K562 (cell line): ENCODE results near the gene FTL. TPM values are rescaled to one million over a fixed set of nuclear protein-coding genes. Genes with fewer than 3 reads are reported as not detected.

Source experiments
- ATF7 ChIP-seq: fragments of 450-650 bp; IDR thresholded peaks from 2 replicates; pipeline ENCODE4 v1.7.1; 2014; ENCODE audit warnings: mild to moderate bottlenecking, moderate library complexity
- CHD1 ChIP-seq: fragments of 200-600 bp; sonication (generic); IDR thresholded peaks from one replicate; pipeline ENCODE4 v1.6.1; 2012; ENCODE audit warnings: mild to moderate bottlenecking, moderate library complexity, low read length, inconsistent platforms
- COPS2 ChIP-seq: fragments of 450-650 bp; conservative IDR thresholded peaks from 2 replicates; pipeline ENCODE4 v1.6.1; 2016; ENCODE audit warnings: mild to moderate bottlenecking, moderate library complexity
- DNMT1 ChIP-seq: fragments of 450-650 bp; IDR thresholded peaks from 2 replicates; pipeline ENCODE4 v1.6.1; 2016; ENCODE audit warnings: antibody characterized with exemption, mild to moderate bottlenecking
- EP300 ChIP-seq: IDR thresholded peaks from 2 replicates; pipeline ENCODE4 v1.6.1; 2012; ENCODE audit warnings: low read length, improper control_type of control experiment
- ETV1 ChIP-seq: fragments of 450-650 bp; conservative IDR thresholded peaks from 2 replicates; pipeline ENCODE4 v1.6.1; 2016; ENCODE audit warnings: missing genetic modification characterization, control low read depth, low read depth, missing compliant biosample characterization
- FOS ChIP-seq: IDR thresholded peaks from 3 replicates; pipeline ENCODE4 v1.6.1; 2011; ENCODE audit not compliant: insufficient read length; ENCODE audit errors: extremely low read depth
- FOXA3 ChIP-seq, 2 experiments: fragments of 450-650 bp in 1 of 2; sonication (generic) in 1 of 2; formaldehyde crosslinking; IDR thresholded peaks in 1 of 2; conservative IDR thresholded peaks in 1 of 2; 2 replicates each; pipeline versions ENCODE4 v1.4.0 to v1.8.0; 2020 to 2022; ENCODE audit warnings: mild to moderate bottlenecking in 2 of 2, missing genetic modification reagents in 1 of 2
- GABPA ChIP-seq: fragments of 200-800 bp; sonication (Bioruptor generic); conservative IDR thresholded peaks from 2 replicates; pipeline ENCODE4 v1.6.1; 2016; ENCODE audit warnings: low read depth, missing genetic modification characterization, missing compliant biosample characterization
- HNRNPL ChIP-seq: fragments of 200-400 bp; formaldehyde crosslinking; IDR thresholded peaks from 2 replicates; pipeline ENCODE4 v1.6.1; 2017; ENCODE audit warnings: low read depth, mild to moderate bottlenecking, low read length
- JUND ChIP-seq, 2 experiments: IDR thresholded peaks; 2 replicates in 1 of 2; 3 replicates in 1 of 2; pipeline ENCODE4 v1.6.1; 2011; ENCODE audit warnings: borderline replicate concordance in 2 of 2, low read depth in 2 of 2, low read length in 2 of 2, improper control_type of control experiment in 1 of 2, missing biosample characterization in 1 of 2, missing genetic modification characterization in 1 of 2, missing genetic modification reagents in 1 of 2
- KLF6 ChIP-seq: fragments of 250-450 bp; sonication (Bioruptor Pico); IDR thresholded peaks from 2 replicates; pipeline ENCODE4 v1.4.0; 2020; ENCODE audit warnings: mild to moderate bottlenecking, moderate library complexity, borderline replicate concordance
- NCOA2 ChIP-seq, 2 experiments: fragments of 450-650 bp; IDR thresholded peaks; 2 replicates each; pipeline ENCODE4 v1.6.1; 2018; ENCODE audit warnings: mild to moderate bottlenecking in 2 of 2, moderate library complexity in 1 of 2; ENCODE audit not compliant: partially characterized antibody in 2 of 2
- NFXL1 ChIP-seq: fragments of 450-650 bp; formaldehyde crosslinking; IDR thresholded peaks from 2 replicates; pipeline ENCODE4 v1.4.0; 2021; ENCODE audit warnings: mild to moderate bottlenecking
- PRMT5 ChIP-seq: sonication (generic); formaldehyde crosslinking; IDR thresholded peaks from 2 replicates; pipeline ENCODE4 v1.5.0; 2020; ENCODE audit warnings: missing genetic modification reagents
- TAF9B ChIP-seq: fragments of 450-650 bp; IDR thresholded peaks from 2 replicates; pipeline ENCODE4 v1.6.1; 2018; ENCODE audit warnings: mild to moderate bottlenecking; ENCODE audit not compliant: partially characterized antibody
- ZBED1 ChIP-seq: IDR thresholded peaks from 2 replicates; pipeline ENCODE4 v1.6.1; 2014
- ZNF311 ChIP-seq: fragments of 250-450 bp; sonication (Bioruptor Pico); IDR thresholded peaks from 2 replicates; pipeline ENCODE4 v1.4.0; 2020; ENCODE audit warnings: mild to moderate bottlenecking, moderate library complexity
- ZNF347 ChIP-seq: fragments of 450-650 bp; formaldehyde crosslinking; IDR thresholded peaks from 2 replicates; pipeline ENCODE4 v1.4.0; 2020; ENCODE audit warnings: low read depth, mild to moderate bottlenecking, moderate library complexity
- ZNF551 ChIP-seq: fragments of 250-450 bp; sonication (Bioruptor Pico); IDR thresholded peaks from 2 replicates; pipeline ENCODE4 v1.5.0; 2021; ENCODE audit warnings: mild to moderate bottlenecking, moderate library complexity
- ZNF764 ChIP-seq: fragments of 250-450 bp; sonication (Bioruptor Pico); IDR thresholded peaks from 2 replicates; pipeline ENCODE4 v1.4.0; 2020; ENCODE audit warnings: low read depth, mild to moderate bottlenecking, moderate library complexity
- polyA plus RNA-seq, 8 experiments: library from polyadenylated mRNA; depleted of rRNA in 4 of 8; stranded (reverse) in 5 of 8; unstranded in 3 of 8; fragments of >200 nt; fragmentation: Nextera tagmentation in 2 of 8; fragmentation: Illumina TruSeq in 1 of 8; extraction: Ambion mirVana in 2 of 8; extraction: Trizol in 1 of 8; gene quantifications; 2 replicates each; pipeline versions ENCODE4 v1.2.1 to v1.2.3, GENCODE V29; 2011 to 2014; ENCODE audit warnings: inconsistent platforms in 1 of 8, missing spikeins in 1 of 8
- total RNA-seq, 7 experiments: library from RNA; depleted of rRNA in 6 of 7; stranded (reverse); fragments of >200 nt in 6 of 7; fragmentation: Illumina TruSeq in 2 of 7; extraction: Trizol in 2 of 7; gene quantifications; 2 replicates each; pipeline versions ENCODE4 v1.2.1 to v1.2.3, GENCODE V29; 2011 to 2021; ENCODE audit warnings: low replicate concordance in 1 of 7
- TF ChIP-seq, protein P1 (sequence below), 3 experiments: IDR thresholded peaks in 2 of 3; conservative IDR thresholded peaks in 1 of 3; 2 replicates each; pipeline ENCODE4 v1.5.1; 2011 to 2012; ENCODE audit warnings: low read length in 3 of 3, mild to moderate bottlenecking in 3 of 3, control low read depth in 2 of 3, improper control_type of control experiment in 1 of 3, inconsistent platforms in 1 of 3, low read depth in 1 of 3, mixed read lengths in 1 of 3, moderate library complexity in 1 of 3; ENCODE audit not compliant: insufficient read depth in 2 of 3
- TF ChIP-seq, protein P2 (sequence below): fragments of 250-450 bp; sonication (Bioruptor Pico); IDR thresholded peaks from 2 replicates; pipeline ENCODE4 v1.8.0; 2021; ENCODE audit warnings: moderate library complexity, mild to moderate bottlenecking, inconsistent platforms

FTL gene
- total and polyA plus RNA-seq, 9 of the 15 experiments (the other 6 are each of a cell fraction or from before 2014, with no cell fraction given), result 1,231 to 27,415 (median 3,965) TPM

DNA sequence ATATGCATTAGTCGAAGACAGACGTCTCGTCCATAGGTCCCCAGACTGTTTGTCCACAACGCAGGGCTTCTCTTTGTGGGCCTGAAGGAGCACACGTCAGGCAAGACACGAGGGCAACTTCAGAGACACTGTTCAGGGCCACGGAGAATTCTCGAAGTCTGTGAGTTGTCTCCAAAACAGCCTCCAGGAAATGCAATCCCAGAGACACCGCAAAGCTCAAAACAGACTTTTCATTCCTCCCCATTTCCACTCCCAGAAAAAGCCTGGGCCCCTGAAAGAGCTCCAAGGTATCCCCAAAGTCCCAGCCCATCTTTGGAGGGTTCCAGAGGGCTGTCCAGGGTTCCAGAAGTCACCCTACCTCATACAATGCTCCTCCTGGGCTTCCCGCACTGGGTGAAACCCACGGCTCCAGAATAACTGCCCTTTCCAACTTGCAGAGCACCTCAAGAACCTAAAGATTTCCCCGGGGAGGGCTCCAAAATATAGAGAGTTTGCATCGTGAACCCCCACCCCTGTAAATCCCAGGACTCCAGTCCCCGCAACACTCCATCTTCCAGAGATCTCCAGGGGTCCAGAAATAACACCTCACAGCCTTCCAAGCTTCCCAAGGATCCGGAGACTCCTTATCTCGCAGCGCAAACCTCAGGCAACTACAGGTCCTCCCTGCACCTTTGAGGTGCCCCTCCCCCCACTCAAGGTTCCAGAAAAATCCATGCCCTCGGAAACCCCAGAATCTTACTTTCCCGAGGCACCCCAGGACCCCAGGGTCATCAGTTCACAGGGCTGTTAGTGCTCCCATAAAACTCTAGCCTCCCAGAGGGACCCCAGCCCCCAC, 687 bp upstream of the FTL start (continued):
- no peak for TF ChIP-seq NCOA2 (IDR thresholded peaks at IDR 0.05; ENCODE audit: partially characterized antibody in 2 of 2)
- TF ChIP-seq ZBED1, result no peak
- no peak for TF ChIP-seq PRMT5 (CRISPR knock-in tag)
- TF ChIP-seq, protein P1, sequence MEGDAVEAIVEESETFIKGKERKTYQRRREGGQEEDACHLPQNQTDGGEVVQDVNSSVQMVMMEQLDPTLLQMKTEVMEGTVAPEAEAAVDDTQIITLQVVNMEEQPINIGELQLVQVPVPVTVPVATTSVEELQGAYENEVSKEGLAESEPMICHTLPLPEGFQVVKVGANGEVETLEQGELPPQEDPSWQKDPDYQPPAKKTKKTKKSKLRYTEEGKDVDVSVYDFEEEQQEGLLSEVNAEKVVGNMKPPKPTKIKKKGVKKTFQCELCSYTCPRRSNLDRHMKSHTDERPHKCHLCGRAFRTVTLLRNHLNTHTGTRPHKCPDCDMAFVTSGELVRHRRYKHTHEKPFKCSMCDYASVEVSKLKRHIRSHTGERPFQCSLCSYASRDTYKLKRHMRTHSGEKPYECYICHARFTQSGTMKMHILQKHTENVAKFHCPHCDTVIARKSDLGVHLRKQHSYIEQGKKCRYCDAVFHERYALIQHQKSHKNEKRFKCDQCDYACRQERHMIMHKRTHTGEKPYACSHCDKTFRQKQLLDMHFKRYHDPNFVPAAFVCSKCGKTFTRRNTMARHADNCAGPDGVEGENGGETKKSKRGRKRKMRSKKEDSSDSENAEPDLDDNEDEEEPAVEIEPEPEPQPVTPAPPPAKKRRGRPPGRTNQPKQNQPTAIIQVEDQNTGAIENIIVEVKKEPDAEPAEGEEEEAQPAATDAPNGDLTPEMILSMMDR (IDR thresholded peaks at IDR 0.05 in 2 of 3, conservative IDR thresholded peaks at IDR 0.05 in 1 of 3; ENCODE audit: insufficient read depth in 2 of 3, low read depth in 1 of 3, low read length in 3 of 3), result no peak
- TF ChIP-seq DNMT1, result 0 out of 2 replicates have a peak, but pooled peaks have one; percentile 67
- TF ChIP-seq KLF6 (CRISPR knock-in tag), result no peak
- TF ChIP-seq ATF7, result no peak
- TF ChIP-seq JUND (IDR thresholded peaks at IDR 0.05; ENCODE audit: borderline replicate concordance, low read depth, low read length), result 0 out of 2 replicates have a peak, but pooled peaks have one; percentile 2
- TF ChIP-seq JUND (tag; IDR thresholded peaks at IDR 0.05; ENCODE audit: borderline replicate concordance, low read depth, low read length), result no peak
- no peak for TF ChIP-seq HNRNPL
- no peak for TF ChIP-seq GABPA
- TF ChIP-seq, protein P2, sequence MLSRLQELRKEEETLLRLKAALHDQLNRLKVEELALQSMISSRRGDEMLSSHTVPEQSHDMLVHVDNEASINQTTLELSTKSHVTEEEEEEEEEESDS (CRISPR knock-in tag), result no peak
- TF ChIP-seq FOXA3 (CRISPR knock-in tag; conservative IDR thresholded peaks at IDR 0.05 in 1 of 2, IDR thresholded peaks at IDR 0.05 in 1 of 2), result 0 out of 4 replicates have a peak, but pooled peaks of 1 of the 2 experiments have one; percentile 4
- no peak for TF ChIP-seq FOS
- TF ChIP-seq NFXL1 (CRISPR knock-in tag), result no peak
- TF ChIP-seq EP300, result no peak
- TF ChIP-seq TAF9B, result no peak
- no peak for TF ChIP-seq COPS2
- no peak for TF ChIP-seq ZNF347 (CRISPR knock-in tag)
- TF ChIP-seq ETV1 (tag), result 0 out of 2 replicates have a peak, but pooled peaks have one; percentile 9
- no peak for TF ChIP-seq ZNF551 (CRISPR knock-in tag)
- TF ChIP-seq ZNF764 (CRISPR knock-in tag), result no peak
- TF ChIP-seq ZNF311 (CRISPR knock-in tag), result no peak
- peak; percentile 91 for TF ChIP-seq CHD1
